GM21515 (cell line): ENCODE data around the gene TRIM32.

Source experiments
- ATAC-seq: cut with Tn5 transposase; IDR thresholded peaks from one replicate; pipeline ENCODE4 v1.9.1; 2021; ENCODE audit not compliant: unreplicated experiment

Gene TRIM32

GRCh38 chr9:116750510-116750909 is 63.4 kb downstream of the TRIM32 start:
- ATAC-seq, result no peak
